GM21367 (cell line): ENCODE measurements around the gene TBC1D22A.
"Not testable (repeated sequence)": the region's sequence is repeated elsewhere in the genome, so short reads cannot be mapped to it uniquely, and the experiment has no call there.

ENCODE experiments used
- ATAC-seq: cut with Tn5 transposase; IDR thresholded peaks from one replicate; pipeline ENCODE4 v1.9.1; 2021; ENCODE audit not compliant: unreplicated experiment

Gene TBC1D22A

GRCh38 chr22:46770151-46770641 is 7.7 kb downstream of the TBC1D22A start:
- no peak for ATAC-seq

- no peak for ATAC-seq
Observed at GRCh38 chr22:46770726-46771125, 8.3 kb downstream of the TBC1D22A start.

DNA sequence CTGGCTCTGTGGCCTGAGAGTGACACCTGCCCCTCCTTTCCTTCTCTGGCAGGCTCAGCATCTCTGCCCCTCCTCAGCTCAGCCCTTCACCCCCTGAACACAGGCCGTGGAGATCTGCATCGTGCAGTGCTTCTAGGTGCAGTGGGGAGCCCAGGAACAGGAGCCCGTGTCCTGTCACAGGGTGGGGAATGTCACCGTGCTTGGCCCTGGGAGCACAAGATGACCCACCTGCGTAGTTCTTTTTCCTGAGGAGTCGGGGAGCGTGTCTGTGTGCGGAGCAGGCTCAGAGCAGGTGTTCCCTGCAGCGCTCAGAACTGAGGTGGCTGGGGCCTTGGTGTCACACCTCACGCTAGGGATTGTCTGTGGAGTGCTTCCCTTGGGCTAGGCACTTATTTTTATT is 10.6 kb downstream of the TBC1D22A start:
- no peak for ATAC-seq

GRCh38 chr22:46774253-46774979 is 12.0 kb downstream of the TBC1D22A start:
- ATAC-seq = peak; percentile 39

DNA sequence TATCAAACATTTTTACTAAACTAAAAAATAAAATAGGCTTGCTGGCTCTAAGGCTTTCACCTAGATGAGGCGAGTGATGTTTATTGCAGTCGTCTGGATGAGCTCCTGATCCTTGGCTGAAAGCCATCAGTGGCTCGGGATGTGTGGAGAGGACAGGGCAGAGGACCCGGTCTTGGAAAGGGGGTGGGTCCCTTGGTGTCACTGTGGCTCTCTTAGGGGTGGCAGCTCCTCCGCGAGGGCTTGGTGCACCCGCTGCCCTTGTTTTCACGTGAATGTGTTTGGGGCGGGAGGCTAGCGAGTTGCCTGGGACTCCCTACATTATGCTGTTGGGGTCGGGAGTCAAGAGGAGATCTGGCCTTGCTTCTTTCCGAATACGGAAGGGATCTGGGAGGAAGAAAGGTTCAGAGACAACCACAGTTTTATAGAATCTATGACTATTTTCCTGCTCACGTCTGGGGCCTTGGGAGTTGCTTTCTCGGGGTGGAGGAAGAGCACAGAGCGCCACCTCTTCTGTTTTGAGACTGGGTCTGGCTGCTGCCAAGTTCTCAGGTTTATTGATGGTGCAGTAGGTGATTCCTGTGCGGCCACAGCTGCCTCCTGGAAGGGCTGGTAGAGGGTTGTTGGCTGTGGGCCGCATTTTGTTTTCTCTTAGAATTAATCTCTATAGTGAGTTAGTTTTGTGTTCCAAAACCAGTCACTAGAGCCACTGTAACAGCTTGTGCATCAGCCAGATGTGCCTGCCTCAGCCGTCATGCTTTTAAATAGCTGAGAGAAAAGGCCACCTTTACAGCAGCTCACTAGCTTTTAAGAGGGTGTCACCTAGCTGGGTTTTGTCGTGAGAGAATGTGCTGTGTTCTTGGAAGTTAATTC is 12.8 kb downstream of the TBC1D22A start:
- no peak for ATAC-seq

GRCh38 chr22:46775850-46776826 is 13.7 kb downstream of the TBC1D22A start:
- ATAC-seq = no peak

- ATAC-seq = no peak
Observed at GRCh38 chr22:46776876-46777608, 14.6 kb downstream of the TBC1D22A start.

- ATAC-seq = no peak
Observed at GRCh38 chr22:46777609-46777970, 15.1 kb downstream of the TBC1D22A start.

DNA sequence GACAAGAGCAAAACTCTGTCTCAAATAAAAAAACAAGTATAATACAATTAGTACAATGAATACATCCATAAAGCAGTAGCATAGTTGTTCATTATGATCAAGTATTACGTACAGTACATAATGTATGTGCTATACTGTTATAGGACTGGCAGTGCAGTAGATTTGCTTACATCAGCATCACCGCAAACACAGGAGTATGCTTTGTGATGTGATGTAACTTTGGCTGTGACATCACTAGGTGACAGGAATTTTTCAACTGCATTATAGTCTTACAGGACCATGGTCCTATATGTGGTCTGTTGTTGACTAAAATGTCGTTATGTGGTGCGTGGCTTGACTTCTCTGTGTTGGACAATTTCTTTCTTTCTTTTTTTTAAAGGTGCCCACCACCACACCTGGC is 16.6 kb downstream of the TBC1D22A start:
- ATAC-seq = no peak

DNA sequence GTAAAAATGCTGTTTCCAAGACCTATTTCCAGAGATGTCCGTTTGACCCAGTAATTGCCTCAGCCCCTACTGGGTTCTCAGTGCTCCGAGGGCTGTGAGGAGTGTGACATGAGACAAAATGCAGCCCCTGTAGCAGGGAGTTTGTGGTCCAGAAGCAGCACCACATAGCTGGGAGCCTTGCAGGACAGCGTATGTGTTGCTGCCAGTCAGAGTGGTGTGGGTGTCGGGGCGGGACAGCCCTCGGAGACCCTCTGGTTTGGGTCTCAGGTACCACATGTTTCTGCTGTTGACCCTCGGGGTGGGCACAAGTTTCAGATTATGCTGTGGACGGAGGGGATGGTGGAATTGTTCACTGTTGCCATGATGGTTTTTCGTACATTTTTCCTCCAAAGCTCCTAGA is 17.2 kb downstream of the TBC1D22A start:
- ATAC-seq = no peak

DNA sequence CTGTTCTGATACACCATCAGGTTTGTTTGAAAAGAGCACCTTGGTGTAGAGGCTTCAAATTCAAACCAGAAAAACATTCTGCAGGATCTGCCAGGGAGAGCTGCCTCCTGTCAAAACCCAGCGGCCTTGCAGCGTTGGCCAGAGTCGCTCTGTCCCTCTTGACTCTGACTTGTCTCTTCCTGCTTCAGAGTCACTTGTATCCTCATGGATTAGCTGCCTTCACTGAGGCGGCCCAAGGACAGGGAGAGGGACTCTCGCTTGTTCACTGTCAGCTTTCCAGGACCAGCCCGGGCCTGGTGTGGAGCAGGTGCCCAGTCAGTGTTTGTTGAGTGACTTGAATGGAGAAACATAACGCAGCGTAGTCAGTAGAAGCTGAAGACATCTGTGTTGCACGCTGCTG is 18.0 kb downstream of the TBC1D22A start:
- ATAC-seq = no peak

DNA sequence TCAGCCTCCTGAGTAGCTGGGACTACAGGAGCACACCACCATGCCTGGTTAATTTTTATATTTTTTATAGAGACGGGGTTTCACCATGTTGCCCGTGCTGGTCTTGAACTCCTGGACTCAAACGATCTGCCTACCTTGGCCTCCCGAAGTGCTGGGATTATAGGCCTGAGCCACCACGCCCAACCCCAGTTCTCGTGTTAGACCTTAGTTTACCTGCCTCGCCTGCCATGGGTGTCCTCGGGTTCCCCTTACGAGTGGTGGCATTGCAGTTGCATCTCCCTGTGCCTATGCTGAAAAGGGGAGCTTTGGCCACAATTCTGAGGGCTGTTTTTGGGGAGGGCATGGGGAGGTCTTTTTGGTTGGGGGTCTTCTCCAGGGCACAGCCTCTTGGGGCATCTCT is 18.8 kb downstream of the TBC1D22A start:
- ATAC-seq = no peak

- not testable (repeated sequence) for ATAC-seq
Observed at GRCh38 chr22:46782200-46782599, 19.8 kb downstream of the TBC1D22A start.

- no peak for ATAC-seq
Observed at GRCh38 chr22:46783721-46784120, 21.3 kb downstream of the TBC1D22A start.

DNA sequence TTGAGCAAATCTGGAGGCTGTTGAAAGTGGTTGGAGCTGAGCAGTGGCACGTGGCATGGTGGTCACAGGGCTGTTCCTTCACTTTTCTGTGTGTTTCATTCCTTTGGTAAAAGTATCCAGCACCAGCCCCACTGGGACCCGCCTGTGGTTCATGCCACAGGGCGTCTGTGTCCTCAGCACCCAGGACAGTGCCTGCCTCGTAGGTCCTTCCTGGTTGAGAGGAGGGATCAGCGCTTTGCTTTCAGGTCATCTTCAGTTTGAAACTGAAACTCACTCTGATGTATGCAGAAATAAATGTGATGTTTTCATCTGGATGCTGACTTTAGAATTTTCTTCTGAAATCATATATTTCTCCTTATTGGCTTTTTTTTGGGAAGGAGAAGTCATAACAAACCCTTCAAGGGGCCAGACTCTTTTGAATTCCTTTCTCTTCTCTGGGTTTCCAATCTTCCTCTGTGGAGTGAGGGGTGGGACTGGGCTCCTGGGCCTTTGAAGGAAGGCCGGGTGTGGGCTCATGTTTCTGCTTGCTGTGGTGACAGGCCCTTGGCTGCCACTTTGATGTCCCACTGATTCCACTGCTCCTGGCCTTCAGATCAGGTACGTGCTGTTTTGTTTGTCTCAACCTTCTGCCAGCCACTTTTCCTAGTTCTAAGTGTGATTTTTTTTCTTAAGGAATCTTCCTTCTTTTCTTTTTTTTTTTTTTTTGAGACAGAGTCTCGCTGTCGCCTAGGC is 26.2 kb downstream of the TBC1D22A start:
- ATAC-seq = no peak

DNA sequence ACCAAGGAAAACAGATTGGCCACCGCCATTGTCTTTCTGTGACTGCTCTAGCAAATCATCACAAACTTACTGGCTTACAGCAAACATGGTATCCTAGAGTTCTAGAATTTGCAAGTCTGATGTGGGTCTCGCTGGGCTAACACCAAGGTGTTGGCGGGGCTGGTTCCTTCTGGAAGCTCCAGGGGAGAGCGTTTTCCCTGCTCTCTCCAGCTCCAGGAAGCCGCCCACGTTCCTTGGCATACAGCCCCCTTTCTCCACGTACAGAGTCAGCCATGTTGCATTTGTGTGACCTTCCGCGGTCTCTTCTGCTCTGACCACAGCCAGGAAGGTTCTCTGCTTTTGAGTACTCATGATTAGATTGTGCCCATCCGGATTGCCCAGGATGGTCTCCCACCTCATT is 27.5 kb downstream of the TBC1D22A start:
- no peak for ATAC-seq

- no peak for ATAC-seq
Observed at GRCh38 chr22:46791201-46791731, 28.8 kb downstream of the TBC1D22A start.

GRCh38 chr22:46792061-46792796 is 29.8 kb downstream of the TBC1D22A start:
- ATAC-seq = no peak

DNA sequence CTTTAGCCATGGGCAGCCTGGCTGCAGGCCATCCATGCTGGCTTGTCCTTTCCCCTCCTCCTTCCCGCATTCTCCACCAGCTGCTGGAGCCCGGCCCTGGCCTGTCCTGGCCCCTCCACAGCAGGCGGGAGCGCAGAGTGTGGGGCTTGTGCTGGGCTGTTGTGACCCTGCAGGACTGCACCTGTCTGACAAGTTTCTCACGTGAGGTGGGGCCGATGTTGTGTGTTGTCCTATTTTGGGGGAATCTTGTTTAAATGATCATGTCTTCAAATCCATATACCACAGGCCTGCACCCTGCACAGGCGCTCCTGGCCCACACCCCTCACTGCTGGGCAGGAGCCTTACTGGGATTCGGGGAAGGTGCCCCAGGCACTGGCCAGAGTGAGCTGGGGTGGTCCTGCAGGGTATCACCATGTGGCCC is 30.4 kb downstream of the TBC1D22A start:
- ATAC-seq = no peak
